Ovary (tissue), 3 donors: ENCODE measurements around the gene GSG1L.

ENCODE experiments used
- EP300 ChIP-seq: sonication (generic); formaldehyde crosslinking; IDR thresholded peaks from one replicate; pipeline ENCODE4 v1.6.1; 2017; ENCODE audit warnings: antibody characterized with exemption
- POLR2A ChIP-seq: fragments of 450-650 bp; IDR thresholded peaks from one replicate; pipeline ENCODE4 v1.6.1; 2017; ENCODE audit warnings: antibody characterized with exemption, mild to moderate bottlenecking, moderate library complexity
- TF ChIP-seq, protein P1 (sequence below), 3 donors: fragments of 450-650 bp in 2 of 3; fragments of 200-600 bp in 1 of 3; IDR thresholded peaks; one replicate each; pipeline versions ENCODE4 v1.5.1 to v1.8.0; 2016 to 2022; ENCODE audit warnings: antibody characterized with exemption in 3 of 3, mild to moderate bottlenecking in 1 of 3
- donor health status: DM: no; HTN: no; CAD: no.

DNA sequence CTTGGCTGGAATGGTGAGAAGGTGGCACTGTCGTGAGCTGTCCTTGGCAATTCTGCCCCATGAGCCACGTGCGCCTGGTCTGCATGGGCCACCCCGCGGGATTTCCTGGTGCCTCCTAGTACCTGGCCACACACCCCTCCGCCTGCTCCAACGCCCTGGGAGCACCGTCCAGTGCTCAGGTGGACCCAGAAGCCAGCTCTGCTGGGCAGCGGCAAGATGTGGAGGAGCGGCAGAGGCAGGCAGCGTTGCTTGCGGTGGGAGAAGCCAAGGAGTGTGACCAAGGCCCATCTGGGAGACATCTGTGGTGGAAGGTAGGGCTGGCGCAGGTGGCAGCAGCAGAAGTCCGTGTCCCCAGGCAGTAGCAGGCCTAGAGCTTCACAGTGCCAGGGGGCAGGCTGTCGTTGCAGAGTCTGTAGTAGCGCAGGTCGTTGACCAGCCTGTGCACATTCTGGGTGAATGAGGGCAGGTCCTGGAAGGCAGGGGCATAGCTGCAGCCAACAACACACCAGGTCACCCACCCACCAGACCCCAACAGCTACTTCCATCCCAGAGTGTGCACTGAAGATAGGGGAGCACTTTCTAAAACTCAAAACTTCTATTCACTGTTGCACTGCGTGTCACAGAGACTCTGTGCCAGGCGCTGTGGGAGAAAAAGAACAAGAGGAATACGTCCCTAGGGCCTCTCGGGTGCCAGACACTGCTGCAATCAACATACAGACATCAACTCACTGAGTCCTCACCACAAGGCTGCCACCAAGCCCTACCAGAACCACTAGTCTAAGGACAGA lies 34.9 kb upstream of the GSG1L start:
- TF ChIP-seq, protein P1, sequence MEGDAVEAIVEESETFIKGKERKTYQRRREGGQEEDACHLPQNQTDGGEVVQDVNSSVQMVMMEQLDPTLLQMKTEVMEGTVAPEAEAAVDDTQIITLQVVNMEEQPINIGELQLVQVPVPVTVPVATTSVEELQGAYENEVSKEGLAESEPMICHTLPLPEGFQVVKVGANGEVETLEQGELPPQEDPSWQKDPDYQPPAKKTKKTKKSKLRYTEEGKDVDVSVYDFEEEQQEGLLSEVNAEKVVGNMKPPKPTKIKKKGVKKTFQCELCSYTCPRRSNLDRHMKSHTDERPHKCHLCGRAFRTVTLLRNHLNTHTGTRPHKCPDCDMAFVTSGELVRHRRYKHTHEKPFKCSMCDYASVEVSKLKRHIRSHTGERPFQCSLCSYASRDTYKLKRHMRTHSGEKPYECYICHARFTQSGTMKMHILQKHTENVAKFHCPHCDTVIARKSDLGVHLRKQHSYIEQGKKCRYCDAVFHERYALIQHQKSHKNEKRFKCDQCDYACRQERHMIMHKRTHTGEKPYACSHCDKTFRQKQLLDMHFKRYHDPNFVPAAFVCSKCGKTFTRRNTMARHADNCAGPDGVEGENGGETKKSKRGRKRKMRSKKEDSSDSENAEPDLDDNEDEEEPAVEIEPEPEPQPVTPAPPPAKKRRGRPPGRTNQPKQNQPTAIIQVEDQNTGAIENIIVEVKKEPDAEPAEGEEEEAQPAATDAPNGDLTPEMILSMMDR (IDR thresholded peaks at IDR 0.05): no peak
- TF ChIP-seq POLR2A: no peak
- no peak for TF ChIP-seq EP300
